GM21360 (cell line): Measurements from ENCODE around the gene OARD1.
"Not testable (repeated sequence)": the region's sequence is repeated elsewhere in the genome, so short reads cannot be mapped to it uniquely, and the experiment has no call there.

Experiments used
- ATAC-seq: cut with Tn5 transposase; IDR thresholded peaks from one replicate; pipeline ENCODE4 v1.9.1; 2021; ENCODE audit warnings: mild to moderate bottlenecking, moderate library complexity; ENCODE audit not compliant: unreplicated experiment

OARD1 gene

DNA sequence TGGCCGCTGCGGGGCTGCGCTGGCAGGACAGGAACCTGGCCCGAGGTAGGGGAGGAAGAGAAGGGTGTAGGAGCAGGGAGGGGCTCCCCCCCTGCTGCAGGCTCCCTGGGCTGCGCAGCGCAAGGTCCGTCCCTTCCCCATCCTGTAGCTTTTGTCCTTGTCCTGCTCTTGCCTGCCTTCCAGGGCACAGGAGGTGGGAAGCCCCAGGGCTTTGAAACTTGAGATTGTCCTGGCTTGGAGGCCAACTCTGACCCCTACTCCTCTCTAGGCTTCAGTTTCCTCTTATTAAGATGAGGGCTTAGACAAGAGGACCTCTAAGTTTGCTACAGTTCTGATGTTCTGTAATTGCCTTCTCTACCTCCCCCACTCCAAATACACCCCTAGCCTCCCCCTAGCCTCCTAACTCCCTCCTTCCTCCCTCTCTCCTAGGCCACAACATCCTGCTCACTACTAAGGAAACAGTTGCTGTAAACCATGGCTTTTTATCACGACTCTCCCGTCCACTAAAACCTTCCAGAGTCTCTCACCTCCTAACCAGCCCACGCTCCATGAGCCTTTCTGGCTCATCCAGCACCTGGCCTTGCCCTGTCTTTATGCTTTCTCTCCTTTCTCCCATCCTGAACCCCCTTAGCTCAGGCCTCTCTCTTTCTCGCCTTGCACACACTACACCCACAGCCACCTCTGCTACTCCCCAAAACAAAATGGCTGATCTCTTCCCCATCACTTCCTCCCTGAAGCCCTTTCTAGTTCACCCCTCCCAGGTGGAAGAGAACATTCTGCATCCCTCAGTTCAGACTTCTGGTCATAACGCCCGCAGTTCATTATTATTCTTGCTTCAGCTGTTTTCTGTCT lies 43.4 kb downstream of the OARD1 start:
- peak; percentile 26 for ATAC-seq

DNA sequence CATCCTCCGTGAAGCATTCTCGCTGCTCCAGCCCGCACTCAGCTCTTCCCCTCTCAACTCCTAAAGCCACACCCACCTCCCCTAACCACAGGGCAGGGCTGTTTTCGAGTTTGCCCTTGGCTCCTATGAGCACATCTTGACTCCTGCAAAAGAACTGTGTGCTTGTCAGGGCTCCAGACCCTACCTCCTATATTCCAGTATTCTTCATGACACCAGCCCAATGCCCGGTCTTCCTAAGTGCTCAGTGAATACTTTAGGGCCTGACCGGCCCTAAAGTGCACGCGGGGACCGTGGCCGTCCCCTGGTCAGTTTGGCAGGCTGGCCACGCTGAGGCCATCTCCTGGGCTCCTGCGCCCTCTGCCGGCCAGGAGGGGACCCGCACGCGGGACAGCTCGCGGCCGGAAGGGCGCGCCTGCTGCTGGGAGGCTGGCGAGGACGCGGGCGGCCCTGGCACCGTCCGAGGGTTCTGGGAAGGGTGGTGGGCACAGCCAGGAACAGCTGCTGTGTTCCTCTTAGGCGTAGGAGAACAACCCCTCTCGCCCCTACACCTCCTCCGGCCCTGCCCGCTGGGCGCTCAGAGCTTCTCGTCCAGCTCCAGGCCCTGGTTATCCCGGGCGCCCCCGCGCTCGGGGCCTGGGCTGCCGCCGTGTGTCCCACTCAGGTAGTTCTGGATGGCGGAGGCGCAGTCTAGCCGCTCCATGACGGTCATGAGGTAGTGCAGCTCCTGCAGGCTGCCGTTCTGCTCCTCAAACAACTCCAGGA lies 44.2 kb downstream of the OARD1 start:
- peak; percentile 82 for ATAC-seq

DNA sequence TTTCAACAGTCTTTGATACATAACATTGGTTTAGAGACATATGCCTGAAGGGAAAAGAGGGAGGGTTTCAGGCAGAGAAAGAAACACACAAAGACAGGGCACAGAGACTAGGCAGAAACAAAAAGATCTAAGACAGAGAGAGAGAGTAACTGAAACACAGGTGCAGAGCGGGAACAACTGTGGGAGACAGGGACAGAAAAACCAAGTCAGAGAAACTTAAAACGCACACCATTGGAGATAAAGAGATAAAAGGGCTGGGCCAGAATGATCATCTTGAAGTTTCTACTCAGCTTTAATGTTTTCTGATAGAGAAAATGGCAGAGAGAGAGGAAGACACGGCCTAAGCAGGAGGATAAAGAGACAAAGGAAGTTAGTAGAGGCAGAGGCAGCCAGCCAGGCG lies 44.9 kb downstream of the OARD1 start:
- no peak for ATAC-seq

DNA sequence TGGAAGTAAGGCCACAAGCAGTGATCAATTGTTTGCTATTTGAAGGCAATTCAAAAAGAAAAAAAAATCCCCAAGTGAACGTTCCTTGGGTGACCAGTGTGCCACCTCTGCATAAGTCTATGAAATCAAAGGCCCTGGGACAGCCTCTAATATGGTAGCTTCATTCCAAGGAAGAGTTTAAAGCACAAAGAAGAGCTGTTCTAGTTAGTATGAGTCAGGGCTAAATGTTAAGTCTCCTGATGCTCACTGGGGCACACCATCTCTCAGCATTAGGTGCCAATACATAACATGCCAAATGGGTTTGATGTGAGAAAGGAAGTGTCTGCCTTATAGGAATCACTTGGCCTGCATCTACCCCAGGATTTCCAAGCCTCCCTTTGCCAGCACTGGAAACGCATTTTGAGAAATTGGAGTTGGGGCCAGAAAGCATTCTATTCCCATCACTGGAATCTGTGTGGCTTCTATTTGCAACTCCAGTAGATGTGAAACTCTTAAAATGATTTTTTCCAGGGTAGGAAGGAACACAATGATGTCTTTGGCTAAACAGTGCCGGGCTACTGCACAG lies 46.1 kb downstream of the OARD1 start:
- no peak for ATAC-seq

DNA sequence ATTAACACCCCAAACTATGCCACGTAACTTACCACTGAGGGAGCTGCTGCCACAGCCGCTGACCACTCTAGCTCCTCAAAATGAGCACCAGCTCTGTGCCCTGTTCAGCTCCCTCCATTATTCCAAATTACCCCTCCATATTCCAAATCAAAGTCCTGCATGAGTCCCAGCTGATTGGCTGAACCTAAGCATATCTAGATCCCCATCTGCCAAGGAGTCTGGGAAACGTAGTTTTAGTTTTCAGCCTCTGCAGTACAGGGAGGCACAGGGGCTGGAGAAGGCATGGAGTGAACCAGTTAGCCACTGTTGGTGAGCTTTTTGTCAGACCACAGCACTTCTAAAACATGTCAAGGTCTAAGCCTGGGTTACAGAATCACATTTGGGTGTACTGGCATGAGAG lies 49.0 kb downstream of the OARD1 start:
- no peak for ATAC-seq

DNA sequence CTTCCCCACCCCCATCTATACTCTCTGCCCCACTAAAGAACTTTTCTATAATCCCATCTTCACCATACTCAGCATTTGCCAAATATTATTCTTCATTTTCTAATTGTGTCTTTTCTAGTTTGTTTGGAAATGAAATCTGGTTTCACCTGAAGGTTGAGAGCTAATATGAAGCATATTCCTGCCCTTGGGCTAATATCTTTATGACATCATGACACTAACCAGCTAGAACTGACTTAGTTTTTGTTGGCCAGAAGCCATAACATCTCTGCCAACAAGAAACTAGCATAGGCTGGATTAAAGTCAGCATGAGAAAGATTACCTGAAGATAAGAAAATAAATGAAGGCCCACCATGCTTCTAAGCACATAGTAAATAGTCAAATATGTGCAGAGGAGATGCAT lies 49.9 kb downstream of the OARD1 start:
- ATAC-seq: no peak

DNA sequence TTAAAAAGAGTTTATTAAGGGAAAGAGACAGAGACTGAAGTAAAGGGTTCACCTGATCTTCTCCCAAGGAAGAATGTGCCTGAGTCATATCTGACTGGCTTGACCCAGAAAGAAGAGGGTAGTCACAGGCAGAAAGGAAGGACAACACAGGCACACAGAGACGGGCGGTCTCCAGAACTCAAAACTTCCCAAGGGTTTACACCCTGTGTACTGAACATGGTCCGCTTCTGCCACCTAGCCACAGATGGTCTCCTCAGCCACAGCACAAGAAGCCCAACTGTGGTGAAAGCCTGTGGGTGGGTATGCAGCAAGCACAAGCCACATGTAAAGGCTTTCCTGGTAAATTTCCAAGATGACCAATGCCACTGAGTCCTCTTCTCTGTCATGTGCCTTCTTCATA lies 50.3 kb downstream of the OARD1 start:
- no peak for ATAC-seq

DNA sequence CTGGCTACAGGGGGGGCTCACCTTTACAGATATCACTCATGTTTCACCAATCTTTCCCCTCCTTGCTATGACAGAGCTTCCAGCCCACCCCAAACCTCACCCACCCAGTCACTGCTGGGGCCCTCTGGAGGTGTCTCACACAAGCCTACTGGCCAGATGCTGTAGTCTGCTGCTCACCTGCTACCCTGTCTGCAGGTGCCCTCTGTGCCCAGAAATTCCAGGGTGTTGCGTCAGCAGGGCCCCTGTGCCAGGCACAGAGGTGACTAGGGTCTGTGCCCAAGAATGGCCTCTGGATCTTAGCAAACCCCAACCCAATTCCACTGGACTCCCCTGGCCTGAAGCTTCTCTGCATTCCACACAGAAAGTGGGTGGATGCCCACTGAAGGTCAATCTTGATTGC lies 54.5 kb downstream of the OARD1 start:
- ATAC-seq: no peak

DNA sequence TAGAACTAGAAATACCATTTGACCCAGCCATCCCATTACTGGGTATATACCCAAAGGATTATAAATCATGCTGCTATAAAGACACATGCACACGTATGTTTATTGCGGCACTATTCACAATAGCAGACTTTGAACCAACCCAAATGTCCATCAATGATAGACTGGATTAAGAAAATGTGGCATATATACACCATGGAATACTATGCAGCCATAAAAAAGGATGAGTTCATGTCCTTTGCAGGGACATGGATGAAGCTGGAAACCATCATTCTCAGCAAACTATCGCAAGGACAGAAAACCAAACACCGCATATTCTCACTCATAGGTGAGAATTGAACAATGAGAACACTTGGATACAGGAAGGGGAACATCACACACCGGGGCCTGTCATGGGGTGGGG lies 56.3 kb downstream of the OARD1 start:
- ATAC-seq: not testable (repeated sequence)

DNA sequence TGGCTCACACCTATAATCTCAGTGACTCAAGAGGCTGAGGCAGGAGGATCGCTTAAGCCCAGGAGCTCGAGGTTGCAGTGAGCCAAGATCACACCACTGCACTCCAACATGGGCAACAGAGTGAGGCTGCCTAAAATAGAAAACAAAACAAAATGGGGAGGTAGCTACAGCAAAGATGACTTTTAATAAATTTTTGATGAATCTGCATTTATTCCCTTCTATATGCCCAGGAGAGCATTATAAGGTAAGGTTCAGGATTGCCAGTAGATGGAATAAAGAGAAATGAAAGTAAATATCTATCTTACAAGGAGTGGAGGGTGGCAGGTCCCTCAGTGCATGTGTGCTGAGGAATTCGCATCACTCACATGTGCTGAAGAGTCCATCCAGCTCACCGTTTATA lies 57.4 kb downstream of the OARD1 start:
- no peak for ATAC-seq
